Bronchial epithelial cell (primary cell): Measurements from ENCODE around the gene NUP93. TPM values are rescaled to one million over a fixed set of nuclear protein-coding genes. Genes with fewer than 3 reads are reported as not detected.
A peak's percentile ranks its signal among the peaks of the same experiment; 100 is the strongest.

Experiments
- DNase-seq: peaks from one replicate; pipeline ENCODE4 v3.0.0-alpha.2; 2010; ENCODE audit warnings: low read depth
- FAIRE-seq: peaks from 2 replicates; lab custom pipeline; 2011; peaks lifted over from hg19 to GRCh38; lab: Jason Lieb, UNC
- H3K27me3 ChIP-seq: 2 replicates; pipeline ENCODE4 v1.5.1; 2011; ENCODE audit warnings: low read length; ENCODE audit not compliant: control insufficient read depth, insufficient read depth
- H3K36me3 ChIP-seq: 2 replicates; pipeline ENCODE4 v1.5.1; 2011; ENCODE audit warnings: low read length; ENCODE audit not compliant: control insufficient read depth, insufficient read depth
- H3K4me3 ChIP-seq: 2 replicates; pipeline ENCODE4 v1.5.1; 2011; ENCODE audit warnings: mild to moderate bottlenecking, low read depth, low read length, control low read depth
- total RNA-seq: library from RNA; depleted of rRNA; stranded (reverse); fragments of >200 nt; gene quantifications from 2 replicates; pipeline ENCODE4 v1.2.1, GENCODE V29; 2014
- TF ChIP-seq, protein P1 (sequence below): IDR thresholded peaks from 2 replicates; pipeline ENCODE4 v1.5.1; 2011; ENCODE audit warnings: mild to moderate bottlenecking, moderate library complexity, low read length, control low read depth, inconsistent platforms; ENCODE audit not compliant: insufficient read depth, severe bottlenecking

The NUP93 gene
- total RNA-seq, 1 donor from 2014 or later: 47.4 TPM

DNA sequence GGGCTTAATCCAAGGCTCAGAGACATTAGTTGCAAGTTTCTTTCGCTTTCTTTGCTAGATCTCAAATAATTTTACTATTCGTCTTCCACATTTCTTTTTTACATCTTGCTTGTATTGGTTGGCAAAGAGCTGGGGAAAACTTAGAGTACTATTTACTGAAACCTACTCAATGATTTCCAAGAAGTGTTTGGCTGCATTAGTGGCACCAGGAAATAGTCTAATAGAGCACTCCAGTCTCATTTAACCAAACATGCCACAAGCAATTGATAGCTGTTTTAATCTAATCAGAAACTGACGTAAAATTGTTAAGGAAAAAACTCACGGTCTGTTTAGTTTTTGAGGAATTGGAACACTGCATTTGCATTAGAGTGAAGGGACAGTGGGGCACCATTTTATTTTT lies 29.0 kb downstream of the NUP93 start:
- FAIRE-seq (no peak), DNase-seq (no peak)
- TF ChIP-seq, protein P1, sequence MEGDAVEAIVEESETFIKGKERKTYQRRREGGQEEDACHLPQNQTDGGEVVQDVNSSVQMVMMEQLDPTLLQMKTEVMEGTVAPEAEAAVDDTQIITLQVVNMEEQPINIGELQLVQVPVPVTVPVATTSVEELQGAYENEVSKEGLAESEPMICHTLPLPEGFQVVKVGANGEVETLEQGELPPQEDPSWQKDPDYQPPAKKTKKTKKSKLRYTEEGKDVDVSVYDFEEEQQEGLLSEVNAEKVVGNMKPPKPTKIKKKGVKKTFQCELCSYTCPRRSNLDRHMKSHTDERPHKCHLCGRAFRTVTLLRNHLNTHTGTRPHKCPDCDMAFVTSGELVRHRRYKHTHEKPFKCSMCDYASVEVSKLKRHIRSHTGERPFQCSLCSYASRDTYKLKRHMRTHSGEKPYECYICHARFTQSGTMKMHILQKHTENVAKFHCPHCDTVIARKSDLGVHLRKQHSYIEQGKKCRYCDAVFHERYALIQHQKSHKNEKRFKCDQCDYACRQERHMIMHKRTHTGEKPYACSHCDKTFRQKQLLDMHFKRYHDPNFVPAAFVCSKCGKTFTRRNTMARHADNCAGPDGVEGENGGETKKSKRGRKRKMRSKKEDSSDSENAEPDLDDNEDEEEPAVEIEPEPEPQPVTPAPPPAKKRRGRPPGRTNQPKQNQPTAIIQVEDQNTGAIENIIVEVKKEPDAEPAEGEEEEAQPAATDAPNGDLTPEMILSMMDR: no peak
- no peaks in the 10 kb centered on the region for H3K27me3 ChIP-seq
- H3K36me3 ChIP-seq: peaks cover 4% of the 10 kb centered on the region
- no peak overlapping the region for H3K4me3 ChIP-seq

DNA sequence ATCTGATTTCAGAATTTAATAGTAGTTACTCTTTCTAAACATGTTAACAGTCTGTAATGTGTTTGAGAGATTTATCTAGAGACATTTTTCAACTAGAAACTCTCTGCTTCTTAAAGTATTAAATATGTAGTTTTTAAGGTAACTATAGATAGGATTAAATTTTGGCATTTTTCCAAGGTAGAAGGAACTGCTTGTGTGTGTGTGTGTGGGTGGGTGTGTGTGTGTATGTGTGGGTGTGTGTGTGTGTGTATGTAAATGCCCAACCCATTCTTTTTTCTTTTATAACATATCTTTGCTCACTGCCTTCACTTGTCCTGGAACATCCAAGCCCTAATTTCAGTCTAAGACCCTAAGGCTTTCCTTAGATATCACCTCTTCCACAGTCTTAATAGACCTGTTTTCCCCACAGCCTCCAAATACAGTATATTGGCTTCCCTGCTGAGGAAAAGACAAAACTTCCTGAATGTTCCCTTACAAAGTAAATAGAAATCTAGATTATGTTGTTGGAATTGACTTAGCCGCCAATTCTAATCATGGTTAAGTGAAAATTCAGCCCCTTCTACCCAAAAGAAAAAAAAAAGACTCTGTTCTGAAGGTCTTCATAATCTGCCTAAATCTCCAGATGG lies 33.5 kb downstream of the NUP93 start:
- TF ChIP-seq, protein P1: no peak
- Histone ChIP-seq H3K4me3 (no peak overlapping the region), H3K27me3 (no peaks in the 10 kb centered on the region), H3K36me3 (peaks cover 3% of the 10 kb centered on the region)
- no peak for FAIRE-seq
- no peak for DNase-seq

DNA sequence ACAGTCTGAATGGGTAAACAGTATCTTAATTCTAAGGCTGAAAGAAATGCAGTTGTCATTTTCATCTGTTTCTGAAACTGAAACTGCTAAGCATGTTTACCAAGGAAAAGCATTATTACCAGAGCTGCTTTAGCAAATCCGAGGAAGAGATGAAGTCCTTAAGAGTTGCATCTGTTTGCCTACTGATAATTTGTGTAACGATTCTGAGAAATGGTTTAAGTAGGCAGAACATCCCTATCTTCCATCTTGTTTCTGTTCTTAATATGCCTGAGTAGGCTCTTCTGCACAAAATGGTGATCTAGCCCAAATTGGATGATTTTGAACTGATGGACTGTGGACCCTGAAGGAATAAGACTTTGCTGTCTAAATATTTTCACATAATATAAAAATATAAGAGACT lies 34.9 kb downstream of the NUP93 start:
- Histone ChIP-seq H3K36me3 (no peaks in the 10 kb centered on the region), H3K27me3 (no peaks in the 10 kb centered on the region)

DNA sequence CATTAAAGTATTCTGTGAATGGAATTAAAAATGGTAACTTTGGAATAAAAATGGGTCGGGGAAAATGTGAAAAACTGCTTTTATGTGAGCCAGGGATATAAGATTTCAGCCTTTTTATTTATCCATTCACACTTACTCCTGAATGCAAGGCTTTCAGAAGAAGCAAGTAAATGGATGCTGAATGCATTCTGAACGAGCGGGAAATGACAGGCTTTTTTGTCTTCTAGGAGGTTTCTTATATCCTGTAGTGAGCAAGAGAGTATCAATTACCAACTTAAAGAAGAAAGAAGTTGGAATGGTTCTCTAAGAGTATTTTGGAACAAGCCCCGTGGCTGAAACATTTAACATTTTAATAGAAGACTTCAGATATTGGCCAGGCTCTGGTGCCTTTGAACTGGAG lies 36.0 kb downstream of the NUP93 start:
- TF ChIP-seq, protein P1: no peak
- FAIRE-seq (no peak), DNase-seq (no peak)
- no peaks in the 10 kb centered on the region for H3K27me3 ChIP-seq
- H3K36me3 ChIP-seq: no peaks in the 10 kb centered on the region
- no peak overlapping the region for H3K4me3 ChIP-seq

More for the DNA sequence above, 34.9 kb downstream of the NUP93 start:
- no peak overlapping the region for H3K4me3 ChIP-seq
- FAIRE-seq (no peak), DNase-seq (no peak)
- TF ChIP-seq, protein P1: no peak

DNA sequence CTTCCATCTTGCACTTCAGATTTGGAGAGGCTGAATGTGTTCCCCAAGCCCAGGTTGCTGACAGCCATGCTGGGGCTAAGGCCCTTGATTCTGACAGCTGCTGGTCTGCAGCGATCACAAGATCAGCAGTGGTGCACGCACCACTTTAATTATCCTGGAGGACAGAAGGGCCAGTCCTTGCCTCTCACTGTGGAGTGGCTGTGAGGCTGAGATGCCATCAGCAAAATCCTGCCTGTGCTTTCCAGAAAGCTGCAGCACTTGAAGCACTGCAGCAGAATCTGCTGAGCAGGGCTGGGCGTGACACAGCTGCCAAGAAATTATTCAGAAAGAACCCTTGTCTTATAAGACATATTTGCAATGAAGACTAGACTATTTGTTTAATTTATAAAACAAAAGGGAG lies 37.1 kb downstream of the NUP93 start:
- Histone ChIP-seq H3K4me3 (no peak overlapping the region), H3K36me3 (no peaks in the 10 kb centered on the region), H3K27me3 (no peaks in the 10 kb centered on the region)
- FAIRE-seq (no peak), DNase-seq (no peak)
- TF ChIP-seq, protein P1: no peak

DNA sequence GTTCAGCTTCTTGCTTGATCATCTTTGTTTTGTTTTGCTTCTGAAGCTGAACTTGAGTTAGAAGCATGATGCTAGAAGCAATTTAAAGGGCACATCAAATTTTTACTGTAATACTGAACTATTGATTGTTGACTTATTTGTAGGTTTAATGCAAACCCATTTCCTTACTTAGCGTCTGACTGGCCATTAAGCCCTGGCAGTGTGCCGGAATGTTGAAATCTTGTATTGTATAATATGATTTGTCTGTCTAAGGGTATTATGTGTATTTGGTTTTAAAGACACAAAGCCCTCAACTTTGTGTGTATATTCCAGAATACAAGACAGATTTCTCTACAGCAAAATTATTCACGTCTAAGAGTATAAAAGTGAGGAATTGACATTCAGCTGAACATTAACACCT lies 39.7 kb downstream of the NUP93 start:
- no peaks in the 10 kb centered on the region for H3K36me3 ChIP-seq
- TF ChIP-seq, protein P1: no peak
- peak; percentile 42 for DNase-seq
- no peak overlapping the region for H3K4me3 ChIP-seq
- no peak for FAIRE-seq
- no peaks in the 10 kb centered on the region for H3K27me3 ChIP-seq
